ENCODE measurements around the gene SLC12A1.

Gene SLC12A1

DNA sequence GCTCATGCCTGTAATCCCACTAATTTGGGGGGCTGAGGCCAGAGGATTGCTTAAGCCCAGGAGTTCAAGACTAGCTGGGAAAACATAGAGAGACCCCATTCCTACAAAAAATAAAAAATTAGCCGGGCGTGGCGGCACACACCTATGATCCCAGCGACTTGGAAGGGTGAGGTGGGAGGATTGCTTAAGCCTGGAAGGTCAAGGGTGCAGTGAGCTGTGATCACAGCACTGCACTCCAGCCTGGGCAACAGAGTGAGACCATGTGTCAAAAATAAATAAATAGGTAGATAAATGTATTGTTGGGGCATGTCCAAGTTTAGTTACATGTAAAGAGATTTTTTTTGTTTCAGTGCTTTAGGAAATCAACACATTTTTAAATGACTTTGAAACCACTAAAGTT, 36.4 kb downstream of the SLC12A1 start:
- no peak for DNase-seq (ENCODE audit: low read depth)

DNA sequence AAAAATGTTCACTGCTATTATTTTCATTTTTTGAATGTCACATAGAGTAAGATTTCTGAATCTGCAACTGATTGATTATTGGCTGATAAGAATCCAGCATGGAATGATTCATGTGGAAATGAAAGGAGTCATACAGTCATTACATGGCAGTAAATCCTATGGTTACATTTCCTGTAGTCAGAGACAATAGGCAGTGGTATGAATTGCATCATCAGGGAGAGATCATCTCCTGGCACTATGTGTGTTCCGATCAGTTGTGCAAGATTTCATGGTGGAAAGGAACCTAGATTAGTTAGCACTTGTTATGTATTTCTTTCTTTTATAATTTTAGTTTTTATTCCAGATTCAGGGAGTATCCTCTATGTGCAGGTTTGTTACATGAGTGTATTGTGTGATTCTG, 38.8 kb downstream of the SLC12A1 start:
- DNase-seq (ENCODE audit: low read depth): peak; percentile 83

DNA sequence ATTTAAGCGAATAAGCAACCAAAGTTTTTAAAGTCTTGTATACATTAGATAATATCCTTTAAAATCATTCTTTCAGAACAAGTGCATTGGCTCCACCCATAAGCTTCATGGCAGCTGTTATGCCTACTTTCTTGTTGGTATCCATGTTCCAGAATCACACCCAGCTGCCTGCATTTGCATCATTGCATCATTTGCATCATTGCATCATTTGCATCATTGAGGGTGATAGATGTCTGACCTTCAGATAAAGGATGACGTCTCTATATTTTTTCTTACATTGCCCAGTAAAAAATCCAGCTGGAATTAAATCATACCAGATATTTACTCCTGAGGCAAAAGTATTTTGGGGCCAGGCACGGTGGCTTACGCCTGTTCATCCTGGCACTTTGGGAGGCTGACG, 42.3 kb downstream of the SLC12A1 start:
- peak; percentile 60 for DNase-seq (ENCODE audit: low read depth)

DNA sequence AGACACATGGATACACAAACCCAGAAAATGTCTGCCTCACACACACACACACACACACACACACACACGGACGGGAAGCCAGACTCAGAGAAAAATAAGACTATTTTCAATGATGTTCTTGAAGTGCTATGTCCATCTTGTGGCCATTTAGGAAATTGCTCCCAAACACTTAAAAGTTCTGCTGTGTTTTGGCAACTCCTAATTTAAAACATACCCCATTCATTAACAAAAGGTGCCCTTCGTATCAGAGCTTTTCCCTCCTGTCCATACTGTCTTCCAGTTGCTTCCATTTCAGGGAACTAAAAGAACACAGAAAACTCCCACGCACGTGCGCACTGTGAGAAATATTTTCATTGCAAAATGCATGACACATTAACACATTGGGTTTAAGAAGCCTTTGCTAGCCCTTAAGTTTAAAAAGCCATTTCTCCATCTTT, 44.6 kb downstream of the SLC12A1 start:
- peak; percentile 79 for DNase-seq (ENCODE audit: low read depth)

DNA sequence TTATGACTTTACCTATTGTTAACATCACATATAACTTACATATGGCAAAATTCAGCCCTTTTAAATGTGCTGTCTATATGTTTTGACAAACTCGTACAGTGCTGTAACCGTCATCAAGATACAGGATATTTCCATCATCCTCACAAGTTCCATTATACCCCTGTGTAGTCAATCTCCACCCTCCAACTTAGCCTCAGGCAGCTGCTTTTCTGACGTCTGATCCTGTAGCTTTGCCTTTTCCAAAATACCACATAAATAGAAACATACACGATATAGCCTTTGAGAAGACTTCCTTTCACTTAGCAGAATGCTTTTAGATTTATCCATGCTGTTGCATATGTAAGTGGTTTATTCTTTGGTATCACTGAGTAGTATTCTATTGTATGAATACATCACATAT, 47.1 kb downstream of the SLC12A1 start:
- no peak for DNase-seq (ENCODE audit: low read depth)

DNA sequence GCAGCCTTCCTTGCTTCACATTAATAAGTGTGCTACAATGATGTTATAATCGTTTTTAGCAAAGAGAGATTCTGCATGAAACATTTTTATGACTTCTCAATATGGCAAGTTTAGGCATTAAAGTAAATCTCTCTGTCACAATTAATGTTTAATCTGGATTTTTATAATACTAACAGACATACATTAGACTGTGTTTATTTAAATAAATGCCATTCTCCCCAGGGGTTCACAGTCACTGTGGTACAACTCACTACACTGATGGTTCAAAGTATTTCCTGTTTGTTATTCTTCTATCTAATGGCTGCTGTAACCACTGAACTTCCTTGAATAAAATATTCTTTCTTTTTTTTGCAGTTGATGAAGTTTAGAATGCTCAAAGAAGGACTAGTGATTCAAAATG, 59.0 kb downstream of the SLC12A1 start:
- DNase-seq (ENCODE audit: low read depth): no peak

DNA sequence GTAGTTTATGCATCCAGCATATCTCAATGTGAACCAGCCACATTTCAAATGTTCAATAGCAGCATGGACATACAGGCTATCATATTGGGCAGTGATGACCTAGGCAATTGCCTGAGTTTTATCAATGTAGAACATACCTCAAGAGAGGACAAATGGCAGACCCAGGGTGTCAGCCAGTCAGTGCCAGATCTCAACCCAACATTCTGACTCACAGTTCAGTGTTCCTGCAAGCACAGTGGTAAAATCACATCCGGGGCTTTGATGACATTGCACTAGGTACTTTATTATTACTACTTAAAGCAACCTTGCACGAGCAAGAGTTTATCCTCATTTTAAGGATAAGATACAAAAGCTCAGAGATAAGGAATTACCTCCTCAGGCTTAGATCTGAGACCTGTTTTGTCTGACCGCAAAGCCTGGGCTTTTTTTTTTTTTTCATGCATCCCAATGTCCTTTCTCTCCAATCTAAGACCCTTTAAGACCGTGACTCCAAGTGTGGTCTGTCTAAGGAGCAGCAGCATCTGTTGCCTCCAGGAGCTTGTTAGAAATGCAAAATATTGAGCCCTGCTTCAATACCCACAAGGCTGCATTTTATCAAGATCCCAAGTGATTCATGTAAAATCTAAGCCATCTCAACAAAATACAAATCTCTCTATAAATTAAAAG, 60.1 kb downstream of the SLC12A1 start:
- no peak for DNase-seq (ENCODE audit: low read depth)

DNA sequence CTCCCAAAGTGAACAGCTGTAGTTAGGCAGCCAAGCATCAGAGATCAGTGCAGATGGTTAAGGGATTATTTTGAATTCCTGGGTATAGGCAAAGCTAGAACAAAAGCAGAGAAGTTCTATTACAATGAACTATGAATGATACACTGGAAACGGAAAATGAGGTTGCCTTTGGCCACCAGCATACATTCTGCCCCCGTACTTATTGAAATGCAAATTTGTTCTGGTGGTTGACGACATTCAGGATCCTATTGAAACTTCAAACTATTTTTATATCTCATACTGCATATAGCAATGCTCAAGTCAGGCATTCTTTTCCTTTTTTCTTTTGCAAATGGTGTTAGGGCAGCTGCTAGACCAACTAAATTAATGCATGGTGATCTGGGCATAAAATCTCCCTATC, 61.7 kb downstream of the SLC12A1 start:
- no peak for DNase-seq (ENCODE audit: low read depth)

DNA sequence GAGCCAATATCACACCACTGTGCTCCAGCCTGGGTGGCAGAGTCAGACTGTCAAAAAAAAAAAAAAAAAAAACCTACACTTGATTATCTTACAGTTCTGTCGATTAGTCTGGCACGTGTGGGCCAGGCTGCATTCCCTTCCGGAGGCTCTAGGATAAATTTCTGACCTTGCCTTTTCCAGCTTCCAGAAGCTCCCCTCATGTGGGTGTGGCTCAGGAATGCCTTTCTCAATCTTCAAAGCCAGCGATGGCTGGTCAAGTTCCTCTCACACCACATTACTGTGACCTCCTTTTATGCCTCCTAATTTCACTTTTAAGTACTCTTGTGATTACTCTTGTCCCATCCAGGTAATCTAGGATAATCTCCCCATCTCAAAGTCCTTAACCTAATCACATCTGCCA, 66.9 kb downstream of the SLC12A1 start:
- DNase-seq (ENCODE audit: low read depth): no peak

DNA sequence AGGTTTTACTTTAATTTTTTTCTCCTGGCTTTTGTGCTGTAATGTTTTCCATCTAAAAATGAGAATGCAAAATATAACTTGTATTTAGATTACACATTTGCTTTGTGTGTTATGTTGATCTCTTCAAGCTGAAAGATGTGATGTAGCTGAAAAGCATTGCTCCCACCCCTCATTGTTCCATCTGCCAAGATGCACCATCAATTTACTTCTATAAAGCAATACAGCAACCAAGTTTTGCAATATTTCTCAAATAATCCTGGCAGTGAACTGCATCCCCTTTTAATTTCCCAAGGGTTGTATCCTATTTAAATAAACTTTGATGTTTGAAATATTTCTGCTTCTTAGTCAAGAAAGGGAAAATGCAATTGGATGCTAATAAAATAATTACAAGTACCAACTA, 72.6 kb downstream of the SLC12A1 start:
- DNase-seq (ENCODE audit: low read depth): no peak

DNA sequence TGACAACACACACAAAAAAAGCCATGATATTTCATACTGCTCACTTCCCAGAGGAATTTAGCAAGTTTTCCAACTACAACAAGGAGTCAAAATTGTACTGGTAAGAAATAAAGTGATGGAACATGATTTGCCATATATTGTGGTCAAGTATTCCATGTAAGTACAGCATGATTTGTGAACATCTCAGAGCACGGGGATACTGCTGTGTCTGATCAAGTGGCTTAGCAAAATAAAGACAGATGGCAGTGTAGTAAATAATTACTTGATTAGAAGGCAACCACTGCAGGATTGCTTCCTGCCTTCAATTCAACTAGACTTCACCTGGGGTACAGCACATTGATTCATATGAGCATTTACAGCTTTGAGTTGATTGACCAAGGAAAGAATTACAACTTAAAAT, 73.5 kb downstream of the SLC12A1 start:
- no peak for DNase-seq (ENCODE audit: low read depth)

DNA sequence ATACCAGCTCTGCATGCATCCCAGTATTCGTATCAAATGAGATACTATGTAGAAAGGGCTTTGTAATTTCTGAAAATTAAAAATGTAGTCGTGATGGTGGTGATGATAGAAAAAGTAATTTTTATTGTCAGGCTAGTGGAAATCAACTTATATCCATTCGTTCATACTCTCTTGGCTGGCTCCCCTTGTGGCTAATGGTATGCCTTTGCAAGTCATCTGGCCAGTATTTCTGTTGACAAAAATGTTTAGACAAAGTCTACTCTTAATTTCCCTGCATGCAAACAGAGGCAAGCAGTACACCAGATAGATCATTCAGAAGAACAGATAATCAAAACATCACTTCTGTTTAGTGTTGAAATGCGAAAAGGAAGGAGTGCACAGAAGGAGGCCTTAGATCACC, 75.6 kb downstream of the SLC12A1 start:
- no peak for DNase-seq (ENCODE audit: low read depth)

DNA sequence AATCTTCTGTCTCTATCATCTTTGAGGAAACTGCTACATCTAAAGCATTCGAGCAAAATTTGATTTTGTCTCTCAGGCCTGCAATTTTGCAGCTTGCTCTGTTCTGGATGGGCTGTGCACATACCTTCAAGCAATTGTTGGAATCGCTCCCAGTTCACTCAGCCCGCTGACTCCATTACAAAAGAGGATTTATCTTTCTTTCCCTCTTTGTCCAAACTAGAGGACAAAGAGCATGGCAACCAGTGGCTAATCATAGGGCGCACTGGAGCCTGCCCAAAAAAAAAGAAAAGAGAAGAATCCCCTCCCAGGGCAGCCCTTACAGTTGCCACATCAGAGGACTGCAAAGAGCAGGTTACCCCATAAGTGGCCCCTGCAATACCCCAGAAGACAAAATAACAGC, 76.1 kb downstream of the SLC12A1 start:
- no peak for DNase-seq (ENCODE audit: low read depth)

DNA sequence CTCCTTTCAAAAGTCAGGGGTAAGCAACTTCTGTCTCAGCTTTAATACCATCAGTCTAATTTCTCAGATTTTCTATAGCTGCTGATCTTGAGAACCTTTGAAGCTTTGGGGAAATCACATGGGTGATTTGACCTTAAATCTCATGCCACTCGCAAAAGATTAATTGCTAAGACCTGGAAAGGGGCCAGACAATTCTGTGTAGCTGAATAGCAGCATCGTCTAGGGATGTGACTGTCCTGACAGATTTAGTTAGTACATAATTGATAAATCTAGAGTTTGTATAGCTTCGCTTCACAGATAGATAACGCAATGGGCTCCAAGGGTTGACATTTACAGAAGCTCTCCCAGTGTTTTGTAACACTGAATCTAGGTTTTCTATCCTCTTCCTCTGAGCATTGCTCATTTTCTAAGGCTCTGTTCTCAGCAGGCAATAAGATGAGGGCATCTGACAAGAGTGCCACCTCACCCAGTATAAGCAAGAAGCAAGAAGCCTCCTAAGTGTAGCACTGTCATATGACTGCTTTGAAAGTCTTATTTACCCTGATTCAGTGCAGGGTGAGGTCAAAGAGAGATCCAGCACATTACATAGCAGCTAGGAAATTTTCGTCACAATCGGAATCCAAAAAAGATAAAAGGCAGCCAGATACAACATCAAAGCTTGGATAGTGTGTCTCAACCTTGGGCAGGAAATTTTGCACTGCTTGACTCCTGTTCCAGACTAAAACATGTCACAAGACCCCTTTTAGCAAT, 77.5 kb downstream of the SLC12A1 start:
- DNase-seq (ENCODE audit: low read depth): peak; percentile 9

DNA sequence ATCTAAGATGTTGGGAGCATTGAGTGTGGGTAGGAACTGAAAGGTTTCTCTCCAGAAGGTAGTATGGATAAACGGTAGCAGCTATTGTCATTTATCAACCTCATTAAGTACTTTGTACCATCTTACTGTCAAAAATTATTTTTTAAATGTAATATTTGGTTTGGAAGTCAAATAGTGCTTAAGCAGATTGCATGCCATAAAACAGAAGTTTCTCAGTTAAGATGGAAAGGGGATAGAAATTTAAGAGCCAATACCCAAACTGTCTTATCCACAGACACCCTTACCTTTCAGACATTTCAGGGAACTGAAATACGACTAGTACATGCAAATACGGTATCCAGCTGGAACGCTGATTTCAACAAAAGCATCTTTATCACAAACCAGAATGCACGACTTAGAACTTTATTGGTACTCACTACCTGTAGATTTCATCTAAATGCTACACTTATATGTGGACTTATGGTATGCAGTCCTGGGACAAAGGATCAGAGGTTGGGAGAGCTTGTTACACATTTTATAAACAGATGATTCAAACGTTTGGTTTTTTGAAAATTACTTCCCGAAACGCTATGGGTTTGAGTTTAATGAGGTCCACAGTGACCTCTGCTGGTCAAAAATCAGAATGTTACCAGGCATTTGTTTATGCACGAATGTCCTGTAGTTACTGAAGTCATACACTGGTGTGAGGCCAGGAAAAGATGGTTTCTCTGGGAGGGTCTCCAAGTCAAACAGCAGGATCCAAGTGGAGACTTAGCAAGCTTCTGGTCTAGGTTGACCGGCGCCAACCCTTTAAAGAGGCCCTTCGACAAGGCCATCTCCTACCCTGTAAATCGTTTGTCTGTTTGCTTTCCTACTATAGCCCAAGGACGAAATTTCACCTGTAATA, 79.5 kb downstream of the SLC12A1 start:
- DNase-seq (ENCODE audit: low read depth): peak; percentile 77

DNA sequence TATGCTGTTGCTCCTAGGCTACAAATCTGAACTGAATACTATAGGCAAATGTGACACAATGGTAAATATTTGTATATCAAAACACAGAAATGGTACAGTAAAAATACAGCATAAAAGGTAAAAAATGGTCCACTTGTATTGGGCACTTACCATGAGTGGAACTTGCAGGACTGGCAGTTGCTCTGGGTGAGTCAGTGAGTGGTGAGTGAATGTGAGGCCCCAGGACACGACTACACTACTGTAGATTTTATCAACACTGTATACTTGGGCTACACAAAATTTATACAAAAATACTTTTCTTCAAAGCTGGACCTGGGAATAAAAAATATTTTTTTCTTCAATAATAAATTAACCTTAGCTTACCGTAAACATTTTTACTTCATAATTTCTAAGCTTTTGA, 83.5 kb downstream of the SLC12A1 start:
- no peak for DNase-seq (ENCODE audit: low read depth)

DNA sequence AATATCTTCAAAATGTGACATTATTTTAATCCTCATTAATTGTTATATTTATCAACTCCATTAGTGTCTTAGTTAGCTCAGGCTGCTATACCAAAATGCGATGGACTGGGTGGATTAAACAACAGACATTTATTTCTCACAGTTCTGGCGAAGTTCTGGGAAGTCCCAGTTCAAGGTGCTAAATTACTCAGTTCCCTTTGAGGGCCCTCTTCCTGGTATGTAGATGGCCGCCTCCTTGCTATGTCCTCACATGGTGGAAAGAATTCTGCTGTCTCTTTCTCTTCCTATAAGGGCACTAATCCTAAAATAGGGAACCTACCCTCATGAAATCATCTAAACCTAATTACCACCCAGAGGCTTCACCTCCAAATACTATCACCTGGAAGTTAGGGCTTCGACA, 86.4 kb downstream of the SLC12A1 start:
- DNase-seq (ENCODE audit: low read depth): no peak

DNA sequence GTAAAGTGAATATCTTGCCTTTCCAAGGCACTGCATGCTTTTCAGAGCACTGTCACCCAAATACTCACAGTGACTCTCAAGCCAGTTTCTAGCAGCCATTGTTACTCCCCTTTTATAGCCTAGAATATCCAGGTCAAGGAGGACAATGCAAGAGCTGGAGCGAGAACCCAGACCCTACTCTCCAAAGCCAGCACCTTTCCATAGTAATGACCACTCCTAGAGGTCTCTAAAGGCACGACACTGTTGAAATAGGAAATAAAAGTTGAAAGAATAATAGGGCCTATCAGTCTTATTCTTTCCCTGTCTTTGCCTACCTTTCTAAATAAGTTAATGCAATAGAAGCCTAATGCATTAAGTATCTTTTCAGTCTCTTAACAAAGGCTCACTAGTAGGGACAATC, 91.6 kb downstream of the SLC12A1 start:
- DNase-seq (ENCODE audit: low read depth): no peak

DNA sequence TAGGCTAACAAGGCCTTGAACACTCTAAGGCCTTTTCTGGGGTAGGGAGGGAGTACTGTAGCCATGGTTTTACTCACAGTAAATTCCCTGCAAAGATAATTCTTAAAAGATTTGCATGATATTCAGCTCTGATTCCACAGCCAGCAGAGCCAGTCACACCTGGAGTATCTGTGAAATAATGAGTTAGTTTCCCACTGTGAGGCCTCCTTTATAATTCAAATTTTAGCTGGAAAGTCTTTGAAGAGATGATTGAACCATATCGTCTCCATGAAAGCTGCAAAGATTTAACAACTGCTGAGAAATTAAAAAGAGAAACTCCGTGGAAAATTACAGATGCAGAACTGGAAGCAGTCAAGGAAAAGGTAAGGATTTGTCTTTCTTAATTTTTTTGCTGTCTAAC, 92.8 kb downstream of the SLC12A1 start:
- DNase-seq (ENCODE audit: low read depth): no peak

DNA sequence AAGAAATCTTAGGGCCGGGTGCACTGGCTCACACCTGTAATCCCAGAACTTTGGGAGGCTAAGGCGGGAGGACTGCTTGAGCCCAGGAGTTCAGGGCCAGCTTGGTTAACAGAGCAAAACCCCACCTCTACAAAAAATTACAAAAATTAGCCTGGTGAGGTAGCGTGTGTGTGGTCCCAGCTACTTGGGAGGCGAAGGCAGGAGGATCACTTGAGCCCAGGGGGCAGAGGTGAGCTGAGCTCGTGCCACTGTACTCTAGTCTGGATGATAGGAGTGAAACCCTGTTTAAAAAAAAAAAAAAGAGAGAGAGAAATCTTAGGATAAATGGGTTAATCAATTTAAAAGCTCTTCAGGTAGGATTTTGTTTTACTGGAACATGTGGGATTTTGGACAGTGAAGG, 93.9 kb downstream of the SLC12A1 start:
- no peak for DNase-seq (ENCODE audit: low read depth)

DNA sequence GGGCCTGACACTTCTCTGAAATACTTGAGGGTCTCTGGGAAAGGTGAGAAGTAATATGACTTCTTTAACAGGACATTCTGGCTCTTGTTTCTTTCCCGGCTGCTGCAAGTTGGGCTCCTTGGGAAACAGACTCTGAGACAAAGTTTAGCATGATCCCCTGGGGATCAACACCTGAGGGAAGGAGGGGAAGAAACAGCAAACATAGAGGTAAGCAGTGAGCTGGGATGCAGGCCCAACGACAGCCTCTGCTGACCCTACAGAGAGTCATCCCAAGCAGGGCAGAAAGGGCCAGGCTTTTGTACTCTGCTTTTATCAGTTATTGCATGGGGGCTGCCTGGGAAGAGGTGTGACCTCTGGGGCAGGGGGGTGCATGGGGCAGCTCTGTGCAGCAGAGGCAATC, 98.3 kb downstream of the SLC12A1 start:
- no peak for DNase-seq (ENCODE audit: low read depth)

DNA sequence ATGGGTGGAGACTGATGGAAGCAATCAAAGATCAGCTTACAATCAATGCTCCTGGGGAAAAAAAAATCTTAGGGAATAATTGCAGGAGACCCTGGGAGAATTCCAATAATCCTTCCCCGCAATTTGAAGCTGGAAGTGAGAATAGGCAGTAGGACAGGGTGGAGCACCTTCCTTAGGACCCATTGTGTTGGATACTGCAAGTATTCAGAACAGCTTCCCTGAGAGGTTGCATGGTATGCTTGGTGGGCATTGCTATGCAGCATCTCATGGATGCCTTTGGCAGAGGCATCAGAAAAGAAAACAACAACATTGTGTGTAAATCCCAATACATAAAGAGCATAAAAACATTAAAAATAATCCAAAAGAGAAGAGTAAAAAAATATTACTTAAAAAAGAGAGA, 100.5 kb downstream of the SLC12A1 start:
- DNase-seq (ENCODE audit: low read depth): no peak

DNA sequence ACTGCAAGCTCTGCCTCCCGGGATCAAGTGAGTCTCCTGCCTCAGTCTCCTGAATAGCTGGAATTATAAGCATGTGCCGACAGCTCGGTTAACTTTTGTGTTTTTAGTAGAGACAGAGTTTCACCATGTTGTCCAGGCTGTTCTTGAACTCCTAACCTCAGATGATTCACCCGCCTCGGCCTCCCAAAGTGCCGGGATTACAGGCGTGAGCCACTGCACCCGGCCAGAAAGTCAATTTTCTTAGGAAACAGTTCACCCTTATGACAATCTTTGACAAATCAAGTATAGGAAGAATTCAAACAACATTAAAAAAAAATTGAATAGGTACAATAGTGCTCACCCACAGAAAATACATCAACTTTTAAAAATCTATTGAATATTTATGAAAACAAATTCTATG, 101.5 kb downstream of the SLC12A1 start:
- DNase-seq (ENCODE audit: low read depth): peak; percentile 11

Data from amniotic epithelial cell (primary cell).